ENCODE results near the gene MAPK10.

The MAPK10 gene

GRCh38 chr4:85940151-85940550 is 419.7 kb downstream of the MAPK10 start:
- CTCF ChIA-PET, result interaction anchor here (0.6 kb wide), 1 partner anchor 10 kb away, joined by 5 read pairs; no protein-coding TSS in a partner anchor
- no peak for TF ChIP-seq CTCF (conservative IDR thresholded peaks at IDR 0.05; ENCODE audit: low read depth)
- DNase-seq (ENCODE audit: low spot score), result no peak
- POLR2A ChIA-PET (ENCODE audit: low non-redundant PET), result no interaction called here
- no peak overlapping the region for H3K27ac ChIP-seq

Measured in RWPE1 (cell line).